Memory B cell (primary cell): ENCODE results near the gene SESN2.
A peak's percentile ranks its signal among the peaks of the same experiment; 100 is the strongest.
"Not testable (repeated sequence)": the region's sequence is repeated elsewhere in the genome, so short reads cannot be mapped to it uniquely, and the experiment has no call there.

Experiments
- ATAC-seq: fragments of 150-1000 bp; cut with Tn5 transposase; 2 replicates; pipeline ENCODE4 v1.10.0; 2021; ENCODE audit warnings: low read depth, mild to moderate bottlenecking, moderate library complexity
- DNase-seq, 2 donors: peaks; one replicate each; pipeline ENCODE4 v3.0.0; 2022; ENCODE audit warnings: low spot score in 2 of 2
- H3K27ac Mint-ChIP-seq: one replicate; pipeline ENCODE4 v1.8.0; 2022; ENCODE audit warnings: mild to moderate bottlenecking, moderate library complexity, mixed read lengths
- H3K27me3 Mint-ChIP-seq: one replicate; pipeline ENCODE4 v1.8.0; 2022; ENCODE audit warnings: mixed read lengths
- H3K36me3 Mint-ChIP-seq: one replicate; pipeline ENCODE4 v1.8.0; 2022; ENCODE audit warnings: mild to moderate bottlenecking, mixed read lengths
- H3K4me1 Mint-ChIP-seq: one replicate; pipeline ENCODE4 v1.8.0; 2022; ENCODE audit warnings: mixed read lengths
- H3K4me3 Mint-ChIP-seq: one replicate; pipeline ENCODE4 v1.8.0; 2022; ENCODE audit warnings: mild to moderate bottlenecking, moderate library complexity, mixed read lengths
- H3K9me3 Mint-ChIP-seq: one replicate; pipeline ENCODE4 v1.8.0; 2022; ENCODE audit warnings: mixed read lengths

Gene SESN2

DNA sequence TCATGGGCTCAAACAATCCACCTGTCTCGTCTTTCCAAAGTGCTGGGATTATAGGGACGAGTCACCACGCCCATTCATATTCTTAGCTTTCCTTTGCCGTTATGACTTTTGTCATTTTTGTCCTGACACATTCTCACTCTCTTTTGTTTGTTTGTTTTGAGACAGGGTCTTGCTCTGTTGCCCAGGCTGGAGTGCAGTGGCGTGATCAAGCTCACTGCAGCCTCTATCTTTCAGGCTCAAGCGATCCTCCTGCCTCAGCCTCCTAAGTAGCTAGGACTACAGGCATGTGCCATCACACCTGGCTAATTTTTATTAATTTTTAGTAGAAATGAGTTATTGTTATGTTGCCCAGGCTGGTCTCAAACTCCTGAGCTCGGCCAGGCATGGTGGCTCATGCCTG is 57.7 kb downstream of the SESN2 start:
- H3K36me3 Mint-ChIP-seq = no peaks in the 10 kb centered on the region
- H3K9me3 Mint-ChIP-seq = no peaks in the 10 kb centered on the region
- H3K4me3 Mint-ChIP-seq = no peak overlapping the region
- H3K4me1 Mint-ChIP-seq = no peaks in the 10 kb centered on the region
- H3K27ac Mint-ChIP-seq = no peak overlapping the region
- no peak for ATAC-seq
- H3K27me3 Mint-ChIP-seq = no peaks in the 10 kb centered on the region
- DNase-seq = no peak

DNA sequence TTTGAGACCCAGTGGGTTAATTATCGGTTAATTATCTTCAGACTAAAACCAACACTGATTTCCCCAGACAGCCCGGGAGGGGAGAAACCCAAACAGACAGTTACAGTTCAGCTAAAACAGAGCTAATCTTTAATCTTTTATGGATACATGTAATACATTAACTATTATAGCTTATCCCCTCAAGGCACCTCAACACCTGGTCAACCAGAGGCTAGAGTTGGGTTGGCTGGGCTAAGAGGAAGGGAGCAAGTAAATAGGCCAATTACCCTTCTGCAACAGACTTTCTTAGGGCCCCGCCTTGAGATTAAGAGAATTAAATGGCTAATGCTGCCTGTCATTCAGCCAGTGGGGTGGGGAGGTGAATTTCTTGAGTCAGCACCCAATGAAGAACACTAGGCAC is 62.9 kb downstream of the SESN2 start:
- DNase-seq = no peak
- H3K36me3 Mint-ChIP-seq = no peaks in the 10 kb centered on the region
- no peaks in the 10 kb centered on the region for H3K9me3 Mint-ChIP-seq
- no peak overlapping the region for H3K27ac Mint-ChIP-seq
- no peaks in the 10 kb centered on the region for H3K27me3 Mint-ChIP-seq
- no peak overlapping the region for H3K4me3 Mint-ChIP-seq
- ATAC-seq = no peak
- H3K4me1 Mint-ChIP-seq = peaks cover 7% of the 10 kb centered on the region

DNA sequence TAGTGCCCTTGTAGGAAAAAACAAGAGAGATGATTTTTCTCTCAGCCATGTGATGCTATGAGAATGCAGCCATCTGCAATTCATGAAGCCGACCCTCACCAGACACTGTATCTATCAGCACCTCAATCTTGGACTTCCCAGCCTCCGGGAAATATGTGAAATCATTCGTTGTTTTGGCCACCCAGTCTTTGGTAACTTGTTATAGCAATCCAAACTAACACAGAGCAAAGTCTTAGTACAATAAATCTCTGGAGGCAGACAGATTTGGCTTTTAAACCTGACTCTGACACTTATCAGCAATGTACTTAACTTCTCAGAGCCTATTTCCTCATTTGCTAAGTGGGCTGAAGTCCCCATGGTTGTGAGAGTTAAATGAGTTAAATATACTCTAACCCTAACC is 64.4 kb downstream of the SESN2 start:
- Mint-ChIP-seq H3K4me1 (peaks cover 8% of the 10 kb centered on the region), H3K9me3 (no peaks in the 10 kb centered on the region), H3K4me3 (no peak overlapping the region), H3K27me3 (no peaks in the 10 kb centered on the region), H3K27ac (no peak overlapping the region), H3K36me3 (no peaks in the 10 kb centered on the region)
- ATAC-seq (no peak), DNase-seq (no peak)

DNA sequence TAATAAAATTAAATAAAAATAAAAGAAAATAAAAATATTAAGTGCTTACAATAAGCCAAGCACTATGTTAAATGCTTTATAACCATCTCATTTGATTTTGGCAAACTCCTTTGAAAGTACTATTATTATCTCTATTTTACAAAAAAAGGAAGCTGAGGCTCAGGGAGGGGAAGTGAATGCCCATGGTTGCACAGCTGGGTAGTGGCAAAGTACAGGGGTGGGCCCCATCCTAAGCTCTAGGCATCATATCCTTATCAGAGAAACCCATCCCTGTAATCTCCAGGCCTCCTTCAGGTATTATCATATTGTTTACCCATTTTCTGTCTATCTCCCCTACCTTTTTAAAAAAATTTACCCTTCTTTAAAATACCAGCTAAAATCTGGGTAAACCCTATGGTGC is 67.2 kb downstream of the SESN2 start:
- Mint-ChIP-seq H3K27me3 (no peaks in the 10 kb centered on the region), H3K36me3 (peaks cover 1% of the 10 kb centered on the region), H3K4me1 (peaks cover 10% of the 10 kb centered on the region), H3K9me3 (no peaks in the 10 kb centered on the region), H3K4me3 (no peak overlapping the region), H3K27ac (peak overlapping the region; percentile 65)
- ATAC-seq = no peak
- no peak for DNase-seq

DNA sequence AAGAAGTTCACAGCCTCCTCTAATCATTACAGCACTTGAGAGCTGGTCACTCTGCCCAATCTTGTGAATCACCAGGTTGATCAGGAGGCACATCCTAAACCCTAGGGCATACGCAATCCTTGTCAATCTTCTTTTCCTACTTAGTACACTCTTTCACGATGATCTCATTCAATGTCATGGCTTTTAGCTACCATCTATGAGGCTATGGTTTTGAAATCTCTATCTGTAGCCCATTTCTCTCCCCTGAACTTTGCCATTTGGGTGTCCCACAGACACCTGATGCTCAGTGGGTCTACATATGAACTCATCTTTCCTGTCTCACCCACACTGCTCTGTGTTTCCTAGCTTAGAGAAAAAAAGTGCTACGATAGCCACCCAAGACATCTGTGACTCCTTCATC is 67.7 kb downstream of the SESN2 start:
- Mint-ChIP-seq H3K4me3 (peak overlapping the region; percentile 33), H3K36me3 (peaks cover 3% of the 10 kb centered on the region), H3K9me3 (no peaks in the 10 kb centered on the region), H3K27me3 (no peaks in the 10 kb centered on the region), H3K27ac (peak overlapping the region; percentile 65), H3K4me1 (peaks cover 10% of the 10 kb centered on the region)
- DNase-seq (no peak), ATAC-seq (no peak)

DNA sequence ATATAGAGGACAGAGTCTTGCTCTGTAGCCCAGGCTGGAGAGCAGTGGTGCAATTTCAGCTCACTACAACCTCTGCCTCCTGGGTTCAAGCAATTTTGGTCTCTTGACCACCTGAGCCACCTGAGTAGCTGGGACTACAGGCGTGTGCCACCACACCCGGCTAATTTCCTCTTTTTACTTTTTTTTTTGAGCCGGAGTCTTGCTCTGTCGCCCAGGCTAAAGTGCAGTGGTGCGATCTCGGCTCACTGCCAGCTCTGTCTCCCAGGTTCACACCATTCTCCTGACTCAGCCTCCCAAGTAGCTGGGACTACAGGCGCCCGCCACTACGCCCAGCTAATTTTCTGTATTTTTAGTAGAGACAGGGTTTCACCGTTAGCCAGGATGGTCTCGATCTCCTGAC is 68.1 kb downstream of the SESN2 start:
- not testable (repeated sequence) for H3K9me3 Mint-ChIP-seq, H3K36me3 Mint-ChIP-seq, H3K27me3 Mint-ChIP-seq
- Mint-ChIP-seq H3K4me3 (peak overlapping the region; percentile 33), H3K27ac (peak overlapping the region; percentile 65), H3K4me1 (peaks cover 12% of the 10 kb centered on the region)
- peak; percentile 29 for ATAC-seq
- DNase-seq = peak; percentile 19 to 38

DNA sequence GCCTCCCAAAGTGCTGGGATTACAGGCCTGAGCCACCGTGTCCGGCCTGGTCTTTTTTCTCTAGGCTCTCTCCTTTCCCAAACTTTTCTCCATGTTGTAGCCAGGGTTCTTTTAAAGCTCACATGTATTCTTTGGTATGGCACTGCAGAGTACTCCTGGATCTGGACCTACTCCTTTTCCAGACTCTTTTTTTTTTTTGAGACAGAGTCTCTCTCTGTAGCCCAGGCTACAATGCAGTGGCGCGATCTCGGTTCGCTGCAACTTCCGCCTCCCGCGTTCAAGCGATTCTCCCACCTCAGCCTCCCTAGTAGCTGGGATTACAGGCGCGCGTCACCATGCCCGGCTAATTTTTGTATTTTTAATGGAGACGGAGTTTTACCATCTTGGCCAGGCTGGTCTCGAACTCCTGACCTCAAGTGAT is 68.9 kb downstream of the SESN2 start:
- peaks cover 19% of the 10 kb centered on the region for H3K4me1 Mint-ChIP-seq

DNA sequence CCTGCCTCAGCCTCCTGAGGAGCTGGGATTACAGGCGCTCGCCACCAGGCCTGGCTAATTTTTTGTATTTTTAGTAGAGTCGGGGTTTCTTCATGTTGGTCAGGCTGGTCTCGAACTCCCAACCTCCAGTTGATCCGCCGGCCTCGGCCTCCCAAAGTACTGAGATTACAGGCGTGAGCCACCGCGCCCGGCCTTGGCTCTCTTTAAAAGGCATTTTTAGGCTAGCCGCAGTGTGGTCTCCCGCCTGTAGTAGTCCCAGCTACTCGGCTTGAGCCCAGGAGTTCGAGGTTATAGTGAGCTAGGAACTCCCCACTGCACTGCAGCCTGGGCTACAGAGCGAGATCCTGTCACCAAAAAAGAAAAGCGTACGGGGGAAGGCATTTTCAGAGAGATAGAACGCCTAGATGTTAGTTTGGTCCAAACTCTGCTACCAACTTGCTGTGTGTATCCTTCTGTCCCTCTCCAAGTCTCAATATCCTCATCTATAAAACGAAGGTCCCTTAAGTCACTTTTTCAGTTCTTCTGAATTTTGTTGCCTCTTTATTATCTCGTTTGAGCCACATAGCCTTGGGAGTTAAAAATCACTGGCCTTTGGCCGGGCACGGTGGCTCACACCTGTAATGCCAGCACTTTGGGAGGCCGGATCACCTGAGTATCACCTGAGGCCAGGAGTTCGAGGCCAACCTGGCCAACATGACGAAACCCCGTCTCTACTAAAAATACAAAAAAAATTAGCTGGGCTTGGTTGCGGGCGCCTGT is 70.3 kb downstream of the SESN2 start:
- peak overlapping the region; percentile 94 for H3K27ac Mint-ChIP-seq
- H3K9me3 Mint-ChIP-seq = no peaks in the 10 kb centered on the region
- peaks cover 18% of the 10 kb centered on the region for H3K36me3 Mint-ChIP-seq
- ATAC-seq (peak; percentile 24), DNase-seq (peak; percentile 48 to 58)
- H3K4me1 Mint-ChIP-seq = peaks cover 20% of the 10 kb centered on the region
- H3K4me3 Mint-ChIP-seq = peak overlapping the region; percentile 86
- H3K27me3 Mint-ChIP-seq = no peaks in the 10 kb centered on the region

More for the DNA sequence above, 68.9 kb downstream of the SESN2 start:
- Mint-ChIP-seq H3K9me3 (no peaks in the 10 kb centered on the region), H3K27me3 (no peaks in the 10 kb centered on the region), H3K27ac (peak overlapping the region; percentile 94), H3K36me3 (peaks cover 14% of the 10 kb centered on the region), H3K4me3 (peak overlapping the region; percentile 86)
- no peak for ATAC-seq
- peak in 1 of 2 donors; percentile 15 for DNase-seq
